ENCODE results near the gene PLK2.

The PLK2 gene

GRCh38 chr5:58450018-58450417 is 9.9 kb downstream of the PLK2 start:
- DNase-seq (ENCODE audit: low read depth): no peak

GRCh38 chr5:58447226-58447625 is 12.7 kb downstream of the PLK2 start:
- no peak for DNase-seq (ENCODE audit: low read depth)

GRCh38 chr5:58446024-58446423 is 13.9 kb downstream of the PLK2 start:
- DNase-seq (ENCODE audit: low read depth): no peak

GRCh38 chr5:58444805-58445204 is 15.1 kb downstream of the PLK2 start:
- no peak for DNase-seq (ENCODE audit: low read depth)

- DNase-seq (ENCODE audit: low read depth): no peak
Measured at GRCh38 chr5:58440901-58441460, 18.9 kb downstream of the PLK2 start.

- no peak for DNase-seq (ENCODE audit: low read depth)
Measured at GRCh38 chr5:58439094-58439644, 20.7 kb downstream of the PLK2 start.

GRCh38 chr5:58437661-58438060 is 22.2 kb downstream of the PLK2 start:
- no peak for DNase-seq (ENCODE audit: low read depth)

- no peak for DNase-seq (ENCODE audit: low read depth)
Measured at GRCh38 chr5:58431832-58432231, 28.1 kb downstream of the PLK2 start.

GRCh38 chr5:58412932-58413331 is 47.0 kb downstream of the PLK2 start:
- DNase-seq (ENCODE audit: low read depth): no peak

- no peak for DNase-seq (ENCODE audit: low read depth)
Measured at GRCh38 chr5:58412081-58412480, 47.8 kb downstream of the PLK2 start.

- DNase-seq (ENCODE audit: low read depth): no peak
Measured at GRCh38 chr5:58411372-58411771, 48.5 kb downstream of the PLK2 start.

GRCh38 chr5:58410441-58410840 is 49.4 kb downstream of the PLK2 start:
- DNase-seq (ENCODE audit: low read depth): peak; percentile 55

- DNase-seq (ENCODE audit: low read depth): peak; percentile 66
Measured at GRCh38 chr5:58407042-58407719, 52.7 kb downstream of the PLK2 start.

- no peak for DNase-seq (ENCODE audit: low read depth)
Measured at GRCh38 chr5:58406394-58406793, 53.5 kb downstream of the PLK2 start.

GRCh38 chr5:58405175-58405574 is 54.7 kb downstream of the PLK2 start:
- no peak for DNase-seq (ENCODE audit: low read depth)

- no peak for DNase-seq (ENCODE audit: low read depth)
Measured at GRCh38 chr5:58404734-58405133, 55.2 kb downstream of the PLK2 start.
